ENCODE results near the gene TTC39B.

TTC39B gene

DNA sequence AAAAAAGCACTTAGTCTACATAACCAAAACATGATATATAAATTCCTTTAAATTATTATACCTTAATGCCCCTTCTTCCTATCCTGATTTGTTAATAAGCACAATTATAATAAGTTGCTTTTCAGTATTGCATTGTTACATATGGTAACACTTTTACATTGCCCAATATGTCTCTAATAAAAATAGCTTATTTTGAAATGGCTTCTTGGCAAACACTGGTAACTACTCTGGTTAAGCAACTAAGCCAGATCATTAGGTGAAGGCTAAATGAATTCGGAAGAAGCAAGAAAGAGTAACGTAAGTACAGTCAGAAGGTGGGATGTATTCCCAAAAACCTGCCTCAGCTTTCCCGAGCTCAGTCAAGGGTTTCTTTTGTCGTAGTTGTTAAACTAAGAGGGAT is 85.3 kb downstream of the TTC39B start:
- no peak for DNase-seq

DNA sequence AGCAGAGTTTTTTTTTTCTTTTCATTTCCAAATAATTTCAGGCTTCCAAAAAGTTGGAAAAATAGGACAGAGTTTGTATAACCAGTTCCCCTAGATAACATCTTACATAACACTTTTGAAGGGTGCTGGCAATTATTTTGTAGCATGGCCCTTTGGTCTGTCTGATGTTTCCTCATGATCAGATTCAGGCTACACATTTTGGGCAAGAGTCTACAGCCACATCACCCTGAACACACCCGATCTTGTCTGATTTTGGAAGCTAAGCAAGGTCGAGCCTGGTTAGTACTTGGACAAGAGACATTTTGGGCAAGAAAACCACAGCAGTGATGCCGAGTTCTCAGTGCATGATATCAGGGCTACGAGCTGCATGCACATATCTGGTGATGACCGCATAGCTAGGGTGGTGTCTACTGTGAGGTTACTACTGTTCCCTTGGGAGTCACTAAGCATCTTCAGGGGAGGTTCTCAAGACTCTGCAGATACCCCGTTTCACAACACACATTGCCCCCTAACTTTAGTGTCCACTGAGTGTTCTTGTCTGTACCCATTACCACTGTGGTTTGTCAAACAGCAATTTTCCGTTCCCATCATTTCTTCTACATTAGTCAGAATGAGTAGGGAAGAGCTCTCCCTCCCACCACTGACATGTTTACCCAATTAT is 86.2 kb downstream of the TTC39B start:
- DNase-seq = no peak

DNA sequence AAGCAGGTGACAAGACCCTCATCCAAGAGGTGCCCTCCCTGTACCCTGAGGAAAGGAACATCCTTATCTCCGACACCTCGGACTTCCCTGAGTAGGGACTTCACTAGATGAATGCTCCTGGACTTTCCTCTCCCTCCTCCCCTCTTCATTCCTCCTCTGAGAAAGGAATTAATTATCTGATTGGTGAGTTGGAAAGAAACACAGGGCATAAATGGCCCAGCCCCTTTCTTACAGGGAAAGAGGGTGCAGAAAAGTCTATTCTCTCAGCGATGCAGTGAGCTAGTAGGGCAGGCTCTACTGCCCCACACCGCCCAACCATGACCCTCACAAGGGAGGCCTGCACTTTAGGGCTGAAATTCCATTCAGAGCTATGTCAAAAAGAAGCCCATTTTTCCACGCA is 87.5 kb downstream of the TTC39B start:
- DNase-seq = no peak

DNA sequence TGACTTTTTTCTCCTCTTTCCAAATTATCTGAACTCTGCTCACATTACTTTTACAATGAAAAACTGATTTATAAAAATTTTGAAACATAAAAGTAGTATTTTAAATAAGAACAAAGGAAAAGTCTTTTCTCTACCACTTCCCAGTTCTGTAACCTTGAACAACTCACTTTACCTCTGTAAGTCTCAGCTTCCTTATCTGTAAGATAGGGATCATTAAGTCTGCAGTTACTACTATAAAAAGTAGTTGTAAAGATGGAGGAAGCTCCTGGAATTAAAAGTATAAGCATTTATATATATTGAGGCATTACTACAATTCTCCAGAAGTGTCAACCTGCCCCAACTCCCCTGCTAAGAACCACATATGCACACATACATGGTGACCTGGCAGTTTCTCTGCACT is 88.0 kb downstream of the TTC39B start:
- no peak for DNase-seq

DNA sequence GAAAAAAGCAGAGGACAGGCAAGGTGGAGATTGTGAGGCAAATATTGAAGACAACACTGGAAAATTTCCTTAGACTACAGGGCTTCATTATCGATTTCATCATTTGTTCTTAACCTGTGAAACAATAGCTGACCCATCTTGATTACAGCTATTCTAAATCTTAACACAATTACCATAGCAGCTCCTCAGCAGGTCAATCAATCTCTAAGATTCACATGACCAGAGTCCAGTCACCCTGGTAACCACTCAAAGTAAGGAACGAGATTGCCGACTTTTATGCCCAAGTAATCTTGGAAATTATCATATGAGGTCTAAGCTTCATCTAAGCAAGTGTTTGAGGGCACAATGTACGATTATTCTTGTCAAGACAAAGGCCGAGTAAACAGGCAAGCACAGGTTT is 93.8 kb downstream of the TTC39B start:
- DNase-seq = no peak

DNA sequence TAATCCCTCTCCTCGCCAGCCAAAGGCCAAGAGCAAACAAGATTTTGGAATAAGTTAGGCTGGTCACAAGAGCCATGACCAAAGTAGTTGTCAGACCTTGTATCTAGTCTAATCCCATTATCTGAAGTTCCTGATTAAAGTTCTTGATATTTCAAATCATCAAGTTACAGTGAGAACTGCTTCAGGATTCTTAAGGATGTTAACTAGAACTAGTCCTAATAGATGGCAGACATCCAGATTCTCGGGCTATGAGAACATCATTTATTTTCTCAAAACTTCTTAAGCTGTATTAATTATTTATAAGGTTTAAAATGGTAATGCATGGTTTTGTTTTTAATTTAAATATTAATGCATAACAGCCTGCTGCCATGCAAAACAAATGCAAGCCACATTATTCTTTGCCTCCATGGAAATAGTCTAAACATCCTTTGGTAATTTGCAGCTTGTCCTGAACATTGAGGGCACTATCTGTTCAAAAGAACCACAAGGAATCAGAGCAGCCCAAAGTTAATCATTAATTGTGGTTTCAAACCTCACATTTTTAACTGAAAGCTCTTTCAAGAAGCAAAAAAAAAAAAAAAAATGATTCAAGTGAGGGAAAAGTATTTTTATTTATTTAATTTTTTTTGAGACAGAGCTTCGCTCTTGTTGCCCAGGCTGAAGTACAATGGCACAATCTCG is 95.1 kb downstream of the TTC39B start:
- no peak for DNase-seq

DNA sequence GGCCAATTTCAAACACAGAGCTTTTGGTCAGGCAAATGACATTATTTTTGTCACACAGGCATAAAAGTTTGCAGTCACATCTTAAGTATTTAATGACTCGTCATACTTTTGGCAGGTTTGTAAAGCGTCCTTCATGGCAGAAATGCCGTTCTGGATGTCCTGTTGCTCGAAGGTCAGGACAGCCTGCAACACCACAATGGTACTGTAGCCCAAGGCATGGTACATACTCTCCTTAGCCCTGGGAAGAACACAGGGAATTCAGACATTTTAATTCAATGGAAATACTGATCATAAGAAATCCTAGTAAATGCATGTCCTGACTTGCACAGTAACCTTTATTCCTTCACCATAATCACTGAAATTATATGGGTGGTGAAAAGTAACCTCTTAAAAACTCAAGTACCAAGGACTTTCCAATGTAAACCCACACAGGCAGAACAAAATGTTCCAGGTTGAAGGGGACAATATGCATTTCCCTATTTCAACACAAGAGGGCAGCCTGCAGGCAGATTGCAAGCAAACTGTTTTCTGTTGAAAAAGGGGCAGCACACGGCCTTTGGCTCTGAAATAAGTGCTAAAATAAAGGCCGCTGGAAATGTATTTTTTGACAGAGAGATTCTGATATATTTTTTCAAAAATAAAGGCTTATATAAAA is 95.7 kb downstream of the TTC39B start:
- peak; percentile 50 for DNase-seq

DNA sequence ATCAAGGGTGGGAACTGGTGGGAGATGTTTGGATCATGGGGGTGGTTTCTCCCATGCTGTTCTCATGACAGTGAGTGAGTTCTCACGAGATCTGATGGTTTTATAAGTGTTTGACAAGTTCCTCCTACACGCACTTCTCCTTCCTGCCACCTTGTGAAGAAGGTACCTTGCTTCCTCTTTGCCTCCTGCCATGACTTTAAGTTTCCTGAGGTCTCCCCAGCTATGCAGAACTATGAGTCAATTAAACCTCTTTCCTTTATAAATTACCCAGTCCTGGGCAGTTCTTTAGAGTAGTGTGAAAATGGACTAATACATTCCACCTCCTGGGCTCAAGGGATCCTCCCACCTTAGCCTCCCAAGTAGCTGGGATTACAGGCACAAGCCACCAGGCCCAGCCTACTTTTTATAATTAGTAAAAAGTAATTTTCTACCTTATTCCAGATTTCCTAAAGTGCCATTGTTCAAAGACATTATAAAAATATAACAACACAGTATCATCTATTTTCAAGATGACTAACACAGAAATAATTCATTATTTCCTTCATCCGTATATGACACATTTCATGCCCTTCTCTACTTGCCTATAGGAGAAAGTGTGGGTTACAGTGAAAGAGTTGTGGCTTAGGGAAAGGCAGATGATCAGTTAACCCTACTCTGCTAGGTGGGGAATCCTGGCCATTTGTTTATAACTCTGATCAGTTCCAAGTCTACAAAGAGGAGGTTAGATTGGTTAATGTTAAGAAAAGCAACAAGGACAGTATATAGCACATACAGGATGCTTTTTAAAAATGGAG is 99.9 kb downstream of the TTC39B start:
- DNase-seq = no peak

DNA sequence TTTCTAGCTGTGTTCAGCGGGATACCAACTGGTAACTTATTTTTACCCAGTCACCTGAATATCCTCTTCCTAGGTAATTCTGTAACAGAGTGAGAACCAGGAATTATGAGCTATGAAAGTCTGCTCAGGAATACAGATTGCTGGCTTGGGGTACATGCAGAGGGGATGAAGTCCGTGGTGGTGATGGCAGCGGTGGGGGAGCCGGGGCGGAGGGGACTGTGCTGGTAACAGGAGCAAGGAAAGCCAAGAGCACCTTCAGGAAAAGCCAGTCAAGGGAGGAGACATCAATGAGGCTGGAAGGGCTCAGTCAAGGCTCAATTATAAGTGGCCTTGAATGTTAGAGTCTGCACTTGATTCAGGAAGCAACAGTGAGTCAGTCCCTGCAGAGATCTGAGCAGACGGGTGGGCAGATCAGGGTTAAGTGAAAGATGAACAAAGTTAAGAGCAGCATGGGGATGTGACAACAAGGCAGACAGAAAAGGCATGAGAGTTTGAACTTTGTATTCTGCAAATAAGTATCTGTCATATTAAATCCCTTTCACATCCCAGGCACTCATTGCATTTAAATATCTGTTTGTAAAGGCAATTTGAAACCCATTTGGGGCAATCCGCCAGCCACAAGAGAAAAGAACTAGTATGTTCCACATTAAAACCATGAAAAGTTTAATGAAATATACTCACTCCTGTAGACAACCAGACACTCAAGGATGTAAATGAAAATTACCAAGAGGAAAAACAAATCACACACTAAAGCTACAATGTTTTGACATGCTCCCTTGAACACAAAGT is 101.2 kb downstream of the TTC39B start:
- DNase-seq = no peak

DNA sequence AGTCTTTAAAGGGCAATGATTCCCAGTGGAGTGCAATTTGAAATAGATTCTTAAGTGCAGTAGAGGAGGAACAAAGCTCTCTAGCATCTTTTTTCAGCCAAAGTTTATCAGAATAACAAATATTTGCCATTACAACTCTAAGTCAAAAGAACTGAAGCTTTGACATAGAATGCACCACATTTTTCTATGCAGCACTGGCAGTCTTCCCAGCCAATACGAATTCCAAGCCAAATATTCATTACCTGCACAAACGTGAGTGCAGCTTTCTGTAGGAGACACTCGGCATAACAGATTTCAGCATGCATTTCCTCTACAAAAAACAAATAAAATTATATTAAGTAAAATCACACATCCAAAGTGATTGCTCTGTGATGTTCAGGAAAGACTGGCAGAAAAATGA is 103.4 kb downstream of the TTC39B start:
- no peak for DNase-seq

DNA sequence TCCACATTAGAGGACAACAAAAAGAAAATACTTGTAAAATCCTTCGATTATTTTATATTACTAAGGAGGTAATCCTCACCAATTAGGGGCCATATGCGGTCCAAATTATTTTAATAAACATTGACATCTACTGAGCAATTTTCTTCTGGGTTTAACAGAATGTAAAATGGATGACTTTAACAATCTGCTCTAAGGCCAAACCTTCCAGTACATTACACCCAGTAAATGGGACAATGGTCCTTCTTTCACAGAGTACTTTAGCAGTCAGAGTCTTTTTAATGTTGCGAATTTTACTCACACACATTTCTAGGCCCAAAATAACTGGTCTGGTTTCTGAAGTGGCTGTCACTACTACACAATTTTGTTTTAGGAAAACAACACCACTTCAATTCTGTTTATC is 106.9 kb downstream of the TTC39B start:
- DNase-seq = no peak

DNA sequence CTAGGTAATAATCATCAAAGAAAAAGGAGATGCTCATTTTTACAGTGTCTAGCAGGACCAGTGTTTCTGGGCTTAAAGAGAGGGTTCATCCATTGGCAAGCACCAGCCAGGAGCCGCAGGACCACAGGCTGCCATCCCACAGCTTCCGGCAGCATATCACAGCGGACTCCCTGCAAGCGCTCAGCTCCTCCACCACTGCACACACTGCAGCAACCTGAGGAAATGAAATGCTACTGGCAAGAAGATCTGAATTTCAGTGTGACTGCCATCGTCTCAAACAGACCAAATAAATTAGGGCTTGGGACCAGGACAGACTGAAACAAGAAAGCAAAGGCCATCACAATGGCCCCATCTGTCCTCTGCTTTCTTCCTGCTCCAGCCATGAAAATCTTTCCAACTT is 114.2 kb downstream of the TTC39B start:
- no peak for DNase-seq

DNA sequence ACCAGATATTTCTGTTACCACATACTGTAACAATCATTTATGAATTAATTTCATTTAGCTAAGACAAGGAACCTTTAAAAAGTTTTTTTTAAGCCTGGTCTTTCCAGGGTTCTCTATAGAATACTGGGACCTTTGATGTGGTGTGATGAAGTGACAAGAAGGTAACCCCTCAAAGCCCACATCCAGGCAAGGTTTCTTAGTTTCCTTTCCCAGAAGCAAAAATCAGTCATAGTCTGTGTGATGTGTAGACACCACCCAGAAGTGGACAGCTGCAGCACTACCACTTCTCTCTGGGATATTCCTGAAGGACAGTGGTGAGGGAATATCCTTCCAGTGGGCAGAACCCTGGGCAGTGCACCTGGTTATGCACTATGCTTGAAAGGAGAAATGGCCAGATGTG is 115.6 kb downstream of the TTC39B start:
- no peak for DNase-seq

DNA sequence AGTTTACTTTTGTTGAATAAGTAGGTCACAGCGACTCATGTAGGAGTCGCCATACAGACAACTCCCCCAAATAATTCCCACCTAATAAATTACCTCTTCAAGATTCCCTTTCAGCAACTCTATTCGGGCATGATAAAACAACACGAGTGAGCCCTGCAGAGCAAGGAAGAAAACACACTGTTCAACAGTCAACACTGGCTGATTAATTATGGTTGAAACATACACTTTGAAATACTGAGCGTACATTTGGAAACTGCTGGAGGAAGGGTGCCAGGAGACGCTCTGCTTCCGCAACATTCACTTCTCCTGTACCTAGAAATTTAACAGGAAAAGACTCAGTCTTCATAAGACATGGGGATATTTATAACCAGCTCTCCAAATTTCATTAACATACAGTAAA is 117.5 kb downstream of the TTC39B start:
- DNase-seq = no peak

DNA sequence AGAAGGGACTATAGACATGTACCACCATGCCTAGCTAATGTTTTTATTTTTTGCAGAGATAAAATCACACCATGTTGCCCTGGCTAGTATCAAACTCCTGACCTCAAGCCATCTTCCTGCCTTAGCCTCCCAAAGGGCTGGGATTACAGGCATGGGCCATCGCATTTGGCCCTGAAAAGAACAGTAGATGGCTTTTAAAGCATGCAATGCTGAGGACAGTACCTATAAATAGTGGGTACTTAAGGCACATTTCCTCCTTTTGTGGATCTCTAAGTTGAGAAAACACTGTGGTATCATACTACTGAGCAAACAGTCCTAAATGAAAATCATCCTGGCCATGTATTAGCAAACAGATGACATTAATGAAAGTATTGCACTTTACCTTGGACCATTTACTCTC is 119.4 kb downstream of the TTC39B start:
- DNase-seq = peak; percentile 83

DNA sequence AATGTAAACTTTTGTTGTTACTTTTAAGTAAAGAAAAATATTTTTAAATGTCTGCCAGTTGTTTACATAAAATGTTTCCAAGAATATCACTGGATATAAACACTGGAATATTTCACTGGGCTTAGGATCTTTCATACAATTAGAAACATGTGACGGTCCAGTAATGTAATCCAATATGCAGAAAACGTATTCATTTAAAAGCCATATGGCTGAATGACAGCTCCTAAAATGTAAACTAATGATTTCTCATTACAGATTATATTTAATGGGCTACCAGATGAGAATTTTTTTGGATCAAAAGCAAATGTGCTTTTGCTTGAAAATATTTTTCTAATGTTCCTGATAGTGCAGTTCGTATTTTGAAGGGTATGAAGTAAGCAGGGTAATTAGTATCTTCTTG is 124.3 kb downstream of the TTC39B start:
- no peak for DNase-seq

DNA sequence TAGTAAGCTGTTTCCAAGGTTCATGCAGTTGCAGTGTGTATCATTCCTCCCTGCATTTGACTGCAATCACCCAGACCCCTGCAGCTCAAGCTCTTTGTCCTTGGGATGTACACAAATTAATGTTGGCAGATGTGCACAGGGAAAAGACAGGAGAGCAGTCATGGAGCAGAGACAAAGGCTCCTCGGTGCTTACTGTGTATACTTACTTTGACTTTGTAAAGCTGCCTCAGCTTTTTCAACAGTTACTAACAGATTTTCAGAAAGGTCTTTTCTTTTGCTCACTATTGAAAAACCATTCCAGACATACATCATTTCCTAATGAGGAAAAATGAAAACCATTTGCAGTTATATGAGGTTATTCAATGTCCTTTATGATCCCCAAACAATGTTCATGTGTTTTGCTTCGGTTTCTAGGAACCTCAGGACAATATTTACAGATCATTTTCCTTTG is 124.9 kb downstream of the TTC39B start:
- peak; percentile 84 for DNase-seq

DNA sequence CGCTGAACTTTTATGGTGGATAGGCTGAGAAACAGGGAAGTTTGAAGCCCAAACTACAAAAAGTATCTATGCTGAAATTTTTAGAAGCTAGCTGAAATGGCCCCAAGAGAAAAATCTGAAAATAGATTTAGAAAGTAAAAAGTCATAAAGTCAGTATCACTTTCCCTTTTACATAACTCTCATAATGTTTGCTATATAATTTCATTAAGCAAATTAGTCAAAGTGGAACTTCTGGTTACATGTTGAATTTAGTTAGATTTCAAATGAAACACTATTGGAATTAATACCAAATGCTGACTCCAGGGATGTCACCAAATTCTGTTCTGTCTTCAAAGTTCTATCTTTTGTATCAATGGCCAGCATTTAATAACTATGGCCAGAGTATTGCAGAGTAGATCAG is 126.9 kb downstream of the TTC39B start:
- DNase-seq = no peak

DNA sequence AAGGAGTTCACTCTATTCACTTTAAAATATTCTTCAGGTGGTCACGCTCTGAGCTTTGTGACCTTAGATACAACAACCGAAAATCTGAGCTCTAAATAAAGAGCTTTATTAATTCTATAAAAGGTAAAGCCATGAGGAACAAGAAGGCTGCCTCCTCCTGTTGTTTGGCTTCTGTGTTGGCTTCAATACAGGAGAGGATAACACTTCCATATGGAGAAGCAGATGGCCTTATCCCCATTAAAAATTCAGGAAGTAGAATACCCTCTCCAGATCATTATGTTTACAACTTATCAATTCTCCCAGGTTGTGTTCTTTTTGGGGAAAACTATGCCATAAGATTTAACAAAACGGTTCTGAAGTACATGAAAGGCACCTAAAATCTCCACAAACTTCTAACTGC is 128.4 kb downstream of the TTC39B start:
- no peak for DNase-seq

DNA sequence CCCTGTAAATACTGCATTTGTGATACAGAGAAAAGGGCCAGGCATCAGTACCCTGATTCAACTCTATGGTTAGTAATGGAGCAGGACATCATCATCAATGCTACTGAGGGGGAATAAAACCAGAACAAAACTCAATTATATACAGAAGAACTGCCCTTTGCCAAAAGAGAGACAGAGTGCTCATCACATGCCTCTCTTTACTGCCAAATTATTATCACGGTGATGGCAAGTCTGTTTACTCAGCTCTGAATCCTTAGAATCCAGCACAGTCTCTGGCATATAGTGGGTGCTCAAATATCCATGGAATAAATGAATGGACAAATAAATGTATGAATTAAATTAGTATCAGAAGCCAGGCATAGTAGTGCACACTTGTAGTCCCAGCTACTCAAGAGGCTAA is 130.2 kb downstream of the TTC39B start:
- no peak for DNase-seq

DNA sequence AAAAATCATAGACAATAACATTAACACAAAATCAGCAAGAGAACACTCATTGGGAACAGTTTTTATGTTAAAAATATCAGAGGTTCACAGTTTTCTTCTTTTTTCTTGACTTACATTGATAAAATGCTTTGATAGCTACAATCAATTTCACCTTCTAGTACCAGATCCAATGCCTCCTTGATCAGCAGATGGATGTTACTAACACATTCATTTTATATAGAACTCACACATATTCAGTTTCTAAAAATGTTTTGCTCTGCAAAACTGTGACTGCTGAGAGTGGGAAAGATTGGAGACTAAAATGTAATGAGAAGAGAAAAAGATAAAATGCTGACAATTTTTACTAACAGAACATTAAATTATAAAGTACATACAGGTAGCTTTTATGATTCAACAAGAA is 143.1 kb downstream of the TTC39B start:
- DNase-seq = no peak

DNA sequence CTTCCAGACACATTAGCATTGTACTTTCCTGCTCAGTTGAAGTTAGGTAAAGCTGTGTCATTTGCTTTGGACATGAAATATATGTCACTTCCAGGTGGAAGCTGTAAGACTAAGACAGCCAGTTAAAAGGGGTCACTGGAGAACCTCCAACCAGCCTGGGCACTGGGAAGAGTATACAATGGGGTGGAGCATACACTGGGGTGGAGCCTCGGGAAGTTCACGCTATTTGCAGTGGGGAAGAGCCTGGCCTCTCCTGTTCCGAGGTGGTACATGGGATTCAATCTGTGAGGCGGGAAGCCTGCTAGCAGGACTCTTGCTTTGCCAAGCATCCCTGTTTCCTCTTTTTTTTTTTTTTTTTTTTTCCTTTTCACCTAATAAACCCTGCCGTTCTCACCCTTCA is 145.3 kb downstream of the TTC39B start:
- no peak for DNase-seq

DNA sequence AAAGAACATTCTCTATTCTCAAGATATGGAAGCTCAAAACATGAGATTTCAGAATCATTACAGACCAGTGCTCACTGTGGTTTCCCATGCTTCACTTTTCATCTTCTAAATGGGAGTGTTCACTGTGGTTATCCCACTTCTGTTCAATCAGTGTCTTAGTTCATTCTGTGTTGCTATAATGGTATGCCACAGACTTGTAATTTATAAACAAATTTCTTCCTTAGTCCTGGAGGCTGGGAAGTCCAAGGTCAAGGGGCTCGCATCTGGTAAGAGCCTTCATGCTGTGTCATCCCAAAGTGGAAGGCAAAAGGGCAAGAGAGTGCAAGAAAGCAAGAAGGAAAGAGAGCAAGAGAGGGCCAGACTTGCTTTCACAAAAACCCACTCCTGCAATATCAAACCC is 146.3 kb downstream of the TTC39B start:
- DNase-seq = no peak
